Gastrocnemius medialis (tissue), 4 donors: Measurements from ENCODE around the gene ZNF566. TPM values are rescaled to one million over a fixed set of nuclear protein-coding genes. Genes with fewer than 3 reads are reported as not detected.

ENCODE experiments used
- ATAC-seq, 2 donors: fragments of 150-250 bp; one replicate each; pipeline ENCODE4 v1.9.1; 2016
- DNase-seq, 2 donors: peaks; one replicate each; pipeline ENCODE4 v3.0.0-alpha.2; 2019
- H3K27ac ChIP-seq, 4 donors: fragments of 200-600 bp; sonication (generic); 1 replicate in 1 of 4; 2 replicates in 3 of 4; pipeline ENCODE4 v1.5.1; 2016 to 2018; ENCODE audit warnings: mild to moderate bottlenecking in 2 of 4, moderate library complexity in 1 of 4
- H3K27me3 ChIP-seq, 3 donors: fragments of 200-600 bp; sonication (generic) in 2 of 3; 1 replicate in 1 of 3; 2 replicates in 2 of 3; pipeline versions ENCODE4 v1.5.1 to v1.6.0; 2016 to 2019; ENCODE audit warnings: mild to moderate bottlenecking in 1 of 3, moderate library complexity in 1 of 3
- H3K36me3 ChIP-seq, 2 donors: fragments of 200-600 bp; sonication (generic) in 1 of 2; one replicate each; pipeline ENCODE4 v1.5.1; 2017 to 2018
- H3K4me1 ChIP-seq, 2 donors: fragments of 200-600 bp; sonication (generic) in 1 of 2; one replicate each; pipeline ENCODE4 v1.5.1; 2016 to 2017; ENCODE audit warnings: mild to moderate bottlenecking in 2 of 2
- H3K4me3 ChIP-seq, 4 donors: fragments of 200-600 bp; sonication (generic) in 3 of 4; 1 replicate in 1 of 4; 2 replicates in 3 of 4; pipeline ENCODE4 v1.5.1; 2016 to 2019; ENCODE audit warnings: mild to moderate bottlenecking in 2 of 4
- H3K9me3 ChIP-seq, 3 donors: fragments of 200-600 bp; sonication (generic) in 2 of 3; 1 replicate in 1 of 3; 2 replicates in 2 of 3; pipeline ENCODE4 v1.5.1; 2016 to 2019
- POLR2A ChIP-seq, 2 donors: fragments of 450-650 bp; IDR thresholded peaks; one replicate each; pipeline ENCODE4 v1.6.1; 2017; ENCODE audit warnings: antibody characterized with exemption in 2 of 2, mild to moderate bottlenecking in 2 of 2, moderate library complexity in 2 of 2
- in situ Hi-C, 4 donors: fragments of 200-750 bp; cut with MboI; loops; one replicate each; pipeline versions ENCODE4 v1.15.0 to v1.8.0; 2017; ENCODE audit warnings: low sequenced_read_pairs in 4 of 4
- intact Hi-C: fragments of 100-400 bp; cut with DNase I; formaldehyde crosslinking; loops from one replicate; pipeline ENCODE4 v1.15.1; 2023; ENCODE audit warnings: low total_unique reads
- total RNA-seq, 4 donors: library from RNA; depleted of rRNA; stranded (reverse); fragments of >200 nt; gene quantifications; one replicate each; pipeline versions ENCODE4 v1.1.0 to v1.2.3, GENCODE V29; 2016
- TF ChIP-seq, protein P1 (sequence below), 5 experiments: fragments of 450-650 bp in 3 of 5; fragments of 200-600 bp in 2 of 5; sonication (generic) in 2 of 5; IDR thresholded peaks in 4 of 5; conservative IDR thresholded peaks in 1 of 5; 1 replicate in 4 of 5; 2 replicates in 1 of 5; pipeline ENCODE4 v1.5.1; 2016 to 2019; ENCODE audit warnings: antibody characterized with exemption in 5 of 5, mild to moderate bottlenecking in 3 of 5, moderate library complexity in 3 of 5

Gene ZNF566
- total RNA-seq, 4 donors from 2014 or later = 4.1 to 8.3 (median 5.9) TPM

- Histone ChIP-seq H3K27ac (no peak overlapping the region), H3K9me3 (no peaks in the 10 kb centered on the region), H3K4me1 (peaks cover 0 to under 1% of the 10 kb centered on the region in 2 donors), H3K36me3 (peaks cover 0 to 29% of the 10 kb centered on the region in 2 donors), H3K27me3 (no peaks in the 10 kb centered on the region), H3K4me3 (no peak overlapping the region)
- no peak for DNase-seq
- no peak for ATAC-seq
- in situ Hi-C loops = no loop called here
- intact Hi-C loops = loop anchor here (10.0 kb wide), 1 partner anchor 268 kb away; the partner anchor contains the start of genes ZNF146 and ZNF565
- TF ChIP-seq POLR2A (IDR thresholded peaks at IDR 0.05) = no peak
- TF ChIP-seq, protein P1, sequence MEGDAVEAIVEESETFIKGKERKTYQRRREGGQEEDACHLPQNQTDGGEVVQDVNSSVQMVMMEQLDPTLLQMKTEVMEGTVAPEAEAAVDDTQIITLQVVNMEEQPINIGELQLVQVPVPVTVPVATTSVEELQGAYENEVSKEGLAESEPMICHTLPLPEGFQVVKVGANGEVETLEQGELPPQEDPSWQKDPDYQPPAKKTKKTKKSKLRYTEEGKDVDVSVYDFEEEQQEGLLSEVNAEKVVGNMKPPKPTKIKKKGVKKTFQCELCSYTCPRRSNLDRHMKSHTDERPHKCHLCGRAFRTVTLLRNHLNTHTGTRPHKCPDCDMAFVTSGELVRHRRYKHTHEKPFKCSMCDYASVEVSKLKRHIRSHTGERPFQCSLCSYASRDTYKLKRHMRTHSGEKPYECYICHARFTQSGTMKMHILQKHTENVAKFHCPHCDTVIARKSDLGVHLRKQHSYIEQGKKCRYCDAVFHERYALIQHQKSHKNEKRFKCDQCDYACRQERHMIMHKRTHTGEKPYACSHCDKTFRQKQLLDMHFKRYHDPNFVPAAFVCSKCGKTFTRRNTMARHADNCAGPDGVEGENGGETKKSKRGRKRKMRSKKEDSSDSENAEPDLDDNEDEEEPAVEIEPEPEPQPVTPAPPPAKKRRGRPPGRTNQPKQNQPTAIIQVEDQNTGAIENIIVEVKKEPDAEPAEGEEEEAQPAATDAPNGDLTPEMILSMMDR (IDR thresholded peaks at IDR 0.05 in 4 of 5, conservative IDR thresholded peaks at IDR 0.05 in 1 of 5) = no peak
Observed at GRCh38 chr19:36482876-36483275, 6.5 kb downstream of the ZNF566 start.

- DNase-seq (no peak), ATAC-seq (no peak)
- no peak for TF ChIP-seq POLR2A (IDR thresholded peaks at IDR 0.05)
- TF ChIP-seq, protein P1 (IDR thresholded peaks at IDR 0.05 in 4 of 5, conservative IDR thresholded peaks at IDR 0.05 in 1 of 5) = no peak
- H3K4me3 ChIP-seq = no peak overlapping the region
- peaks cover 2 to 64% of the 10 kb centered on the region in 2 donors for H3K36me3 ChIP-seq
- H3K9me3 ChIP-seq = peaks cover 0 to 28% (median 0%) of the 10 kb centered on the region in 3 donors
- intact Hi-C loops (no loop called here), in situ Hi-C loops (no loop called here)
- no peaks in the 10 kb centered on the region for H3K4me1 ChIP-seq
- H3K27me3 ChIP-seq = no peaks in the 10 kb centered on the region
- no peak overlapping the region for H3K27ac ChIP-seq
Observed at GRCh38 chr19:36460046-36460445, 29.3 kb downstream of the ZNF566 start.

GRCh38 chr19:36456831-36457230 lies 32.5 kb downstream of the ZNF566 start:
- TF ChIP-seq POLR2A (IDR thresholded peaks at IDR 0.05) = no peak
- TF ChIP-seq, protein P1 (IDR thresholded peaks at IDR 0.05 in 4 of 5, conservative IDR thresholded peaks at IDR 0.05 in 1 of 5) = no peak
- H3K36me3 ChIP-seq = peaks cover 2 to 86% of the 10 kb centered on the region in 2 donors
- DNase-seq (no peak), ATAC-seq (no peak)
- no peaks in the 10 kb centered on the region for H3K27me3 ChIP-seq
- in situ Hi-C loops = no loop called here
- peaks cover 0 to 51% (median 0%) of the 10 kb centered on the region in 3 donors for H3K9me3 ChIP-seq
- intact Hi-C loops = no loop called here
- no peak overlapping the region for H3K27ac ChIP-seq
- no peak overlapping the region for H3K4me3 ChIP-seq
- no peaks in the 10 kb centered on the region for H3K4me1 ChIP-seq

DNA sequence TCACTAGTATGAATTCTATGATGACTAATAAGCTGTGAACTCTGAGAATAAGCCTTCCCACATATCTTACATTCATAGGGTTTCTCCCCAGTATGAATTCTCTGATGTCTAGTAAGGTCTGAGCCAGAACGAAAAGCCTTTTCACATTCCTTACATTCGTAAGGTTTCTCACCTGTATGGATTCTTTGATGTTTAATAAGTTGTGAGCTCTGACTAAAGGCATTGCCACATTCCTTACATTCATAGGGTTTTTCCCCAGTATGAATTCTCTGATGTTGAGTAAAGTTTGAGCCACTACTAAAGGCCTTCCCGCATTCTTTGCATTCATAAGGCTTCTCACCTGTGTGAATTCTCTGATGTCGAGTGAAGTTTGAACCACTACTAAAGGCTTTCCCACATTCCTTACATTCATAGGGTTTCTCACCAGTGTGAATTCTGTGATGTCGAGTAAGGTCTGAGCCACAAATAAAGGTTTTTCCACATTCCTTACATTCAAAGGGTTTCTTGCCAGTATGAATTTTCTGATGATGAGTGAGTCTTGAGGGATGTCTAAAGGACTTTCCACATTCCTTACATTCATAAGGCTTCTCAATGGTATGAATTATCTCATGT lies 40.2 kb downstream of the ZNF566 start:
- Histone ChIP-seq H3K27ac (no peak overlapping the region), H3K9me3 (peaks cover 22 to 83% (median 35%) of the 10 kb centered on the region in 3 donors), H3K4me3 (peak overlapping the region in 1 of 4 donors; percentile 33), H3K4me1 (no peaks in the 10 kb centered on the region), H3K27me3 (no peaks in the 10 kb centered on the region), H3K36me3 (peaks cover 20 to 82% of the 10 kb centered on the region in 2 donors)
- ATAC-seq (no peak), DNase-seq (no peak)
- TF ChIP-seq, protein P1 (IDR thresholded peaks at IDR 0.05 in 4 of 5, conservative IDR thresholded peaks at IDR 0.05 in 1 of 5) = no peak
- TF ChIP-seq POLR2A (IDR thresholded peaks at IDR 0.05) = no peak
- intact Hi-C loops = no loop called here
- in situ Hi-C loops = no loop called here
